GM06990 (cell line): ENCODE measurements around the gene PHF21A.
"Not testable (repeated sequence)": the region's sequence is repeated elsewhere in the genome, so short reads cannot be mapped to it uniquely, and the experiment has no call there.

ENCODE experiments used
- DNase-seq: peaks from one replicate; pipeline ENCODE4 v3.0.0-alpha.2; 2011; ENCODE audit not compliant: insufficient read length; ENCODE audit errors: extremely low read depth
- H3K27me3 ChIP-seq: replicated peaks from 2 replicates; pipeline ENCODE4 v1.6.0; 2011; ENCODE audit warnings: low read length; ENCODE audit not compliant: control insufficient read depth, insufficient read depth
- H3K36me3 ChIP-seq: 2 replicates; pipeline ENCODE4 v1.5.1; 2011; ENCODE audit warnings: low read length; ENCODE audit not compliant: control insufficient read depth, insufficient read depth
- H3K4me3 ChIP-seq: replicated peaks from 2 replicates; pipeline ENCODE4 v1.5.1; 2011; ENCODE audit warnings: low read depth, mild to moderate bottlenecking, control low read depth, low read length
- TF ChIP-seq, protein P1 (sequence below): IDR thresholded peaks from 2 replicates; pipeline ENCODE4 v1.5.1; 2011; ENCODE audit warnings: low read length, control low read depth, mild to moderate bottlenecking, inconsistent platforms; ENCODE audit not compliant: insufficient read depth, poor library complexity, severe bottlenecking

The PHF21A gene

DNA sequence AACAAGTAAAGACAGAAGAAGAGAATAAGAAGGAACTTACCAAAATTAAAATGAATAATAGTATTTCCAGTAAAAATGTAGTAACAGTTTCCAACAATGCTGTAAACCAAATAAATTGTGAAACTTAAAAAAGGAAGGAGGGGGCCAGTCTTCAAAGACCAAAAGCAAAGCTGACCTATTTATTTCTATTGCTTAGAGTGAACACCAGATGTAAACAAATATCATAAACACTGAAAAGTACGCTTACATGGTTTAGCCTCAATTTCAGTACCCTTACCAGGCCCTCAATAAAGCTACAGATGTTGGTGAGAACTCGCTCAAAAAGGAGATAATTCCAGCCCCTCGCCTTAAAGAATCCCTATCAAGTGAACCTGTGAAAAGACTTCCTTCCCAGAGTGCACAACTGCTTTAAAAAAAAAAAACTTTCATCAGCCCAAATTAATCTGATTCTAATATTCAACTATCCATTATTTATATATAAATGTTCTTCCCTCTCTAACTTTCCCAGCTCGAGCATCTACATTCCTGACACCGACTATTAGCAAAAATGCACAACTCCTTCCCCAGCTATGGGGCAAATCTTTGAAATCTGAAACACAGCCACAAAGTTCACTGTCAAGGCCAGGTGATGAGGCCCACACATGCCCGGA lies 2.4 kb downstream of the PHF21A start:
- H3K27me3 ChIP-seq = no peaks in the 10 kb centered on the region
- TF ChIP-seq, protein P1, sequence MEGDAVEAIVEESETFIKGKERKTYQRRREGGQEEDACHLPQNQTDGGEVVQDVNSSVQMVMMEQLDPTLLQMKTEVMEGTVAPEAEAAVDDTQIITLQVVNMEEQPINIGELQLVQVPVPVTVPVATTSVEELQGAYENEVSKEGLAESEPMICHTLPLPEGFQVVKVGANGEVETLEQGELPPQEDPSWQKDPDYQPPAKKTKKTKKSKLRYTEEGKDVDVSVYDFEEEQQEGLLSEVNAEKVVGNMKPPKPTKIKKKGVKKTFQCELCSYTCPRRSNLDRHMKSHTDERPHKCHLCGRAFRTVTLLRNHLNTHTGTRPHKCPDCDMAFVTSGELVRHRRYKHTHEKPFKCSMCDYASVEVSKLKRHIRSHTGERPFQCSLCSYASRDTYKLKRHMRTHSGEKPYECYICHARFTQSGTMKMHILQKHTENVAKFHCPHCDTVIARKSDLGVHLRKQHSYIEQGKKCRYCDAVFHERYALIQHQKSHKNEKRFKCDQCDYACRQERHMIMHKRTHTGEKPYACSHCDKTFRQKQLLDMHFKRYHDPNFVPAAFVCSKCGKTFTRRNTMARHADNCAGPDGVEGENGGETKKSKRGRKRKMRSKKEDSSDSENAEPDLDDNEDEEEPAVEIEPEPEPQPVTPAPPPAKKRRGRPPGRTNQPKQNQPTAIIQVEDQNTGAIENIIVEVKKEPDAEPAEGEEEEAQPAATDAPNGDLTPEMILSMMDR = no peak
- DNase-seq = no peak
- H3K4me3 ChIP-seq = peak overlapping the region; percentile 87
- H3K36me3 ChIP-seq = no peaks in the 10 kb centered on the region

GRCh38 chr11:46117842-46118241 lies 3.4 kb downstream of the PHF21A start:
- Histone ChIP-seq H3K27me3 (no peaks in the 10 kb centered on the region), H3K36me3 (no peaks in the 10 kb centered on the region), H3K4me3 (peak overlapping the region; percentile 38)
- no peak for DNase-seq
- TF ChIP-seq, protein P1 = peak; percentile 40

DNA sequence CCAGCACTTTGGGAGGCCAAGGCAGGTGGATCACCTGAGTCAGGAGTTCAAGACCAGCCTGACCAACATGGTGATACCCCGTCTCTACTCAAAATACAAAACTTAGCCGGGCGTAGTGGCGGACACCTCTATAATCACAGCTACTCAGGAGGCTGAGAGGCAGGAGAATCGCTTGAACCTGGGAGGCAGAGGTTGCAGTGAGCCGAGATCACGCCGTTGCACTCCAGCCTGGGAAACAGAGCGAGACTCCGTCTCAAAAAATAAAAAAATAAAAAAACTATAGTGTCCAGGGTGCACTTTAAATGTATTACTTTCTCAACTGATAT lies 4.6 kb downstream of the PHF21A start:
- not testable (repeated sequence) for H3K4me3 ChIP-seq, DNase-seq, H3K36me3 ChIP-seq, H3K27me3 ChIP-seq

DNA sequence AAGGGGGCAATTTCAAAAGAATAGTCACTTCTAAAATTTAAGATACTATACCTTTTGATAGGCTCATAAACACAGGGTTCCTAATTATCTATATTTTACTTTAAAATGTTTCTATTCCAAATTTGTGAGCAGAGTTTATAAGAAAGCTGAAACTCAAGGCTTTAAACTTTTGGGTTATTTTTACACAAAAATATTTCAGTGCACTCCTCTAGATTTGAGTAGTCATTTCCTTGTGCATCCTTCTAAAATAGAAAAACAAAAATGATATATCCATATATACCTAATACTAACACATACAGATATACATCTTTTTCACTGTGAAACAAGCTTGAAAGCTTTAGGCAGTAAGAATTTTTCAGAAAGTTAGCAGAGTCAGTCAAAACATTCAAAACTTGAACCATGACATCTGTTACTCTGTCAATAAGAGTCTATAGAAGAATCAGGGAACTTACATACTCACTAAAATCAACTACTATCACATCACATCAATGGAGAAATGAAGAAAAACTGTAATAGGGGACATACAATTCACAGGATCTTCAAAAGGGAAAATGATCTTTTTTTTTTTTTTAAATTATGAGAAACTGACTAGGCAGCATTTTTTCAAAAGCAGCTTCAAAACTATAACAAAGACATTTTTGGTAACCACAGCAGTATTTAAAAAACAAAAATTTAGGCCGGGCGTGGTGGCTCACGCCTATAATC lies 5.1 kb downstream of the PHF21A start:
- peak; percentile 20 for DNase-seq
- Histone ChIP-seq H3K4me3 (peak overlapping the region; percentile 37), H3K27me3 (no peaks in the 10 kb centered on the region), H3K36me3 (no peaks in the 10 kb centered on the region)
- TF ChIP-seq, protein P1 = no peak

DNA sequence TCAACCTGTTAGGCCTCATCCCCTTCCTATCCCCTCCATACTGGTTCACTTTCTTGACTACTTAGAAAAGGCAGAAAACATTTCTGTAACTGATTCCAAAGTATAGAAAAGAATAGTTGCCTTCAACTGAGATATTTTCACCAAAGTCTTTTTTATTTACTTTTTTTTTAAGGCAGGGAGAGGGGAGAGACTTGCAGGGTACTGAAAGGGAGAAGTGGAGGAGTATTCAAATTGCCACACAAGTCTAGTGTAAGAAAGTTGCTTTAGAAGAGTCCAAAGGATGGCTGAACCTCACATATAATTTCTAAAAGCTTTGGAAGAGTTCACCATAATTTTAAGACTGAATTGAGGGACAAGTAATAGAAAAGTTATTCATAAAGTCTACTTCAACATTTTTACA lies 6.3 kb downstream of the PHF21A start:
- DNase-seq = no peak
- Histone ChIP-seq H3K36me3 (no peaks in the 10 kb centered on the region), H3K27me3 (no peaks in the 10 kb centered on the region), H3K4me3 (no peak overlapping the region)
- TF ChIP-seq, protein P1 = no peak

- Histone ChIP-seq H3K4me3 (no peak overlapping the region), H3K27me3 (no peaks in the 10 kb centered on the region), H3K36me3 (no peaks in the 10 kb centered on the region)
- TF ChIP-seq, protein P1 = no peak
- DNase-seq = no peak
Observed at GRCh38 chr11:46114378-46114777, 6.9 kb downstream of the PHF21A start.
